HepG2 (cell line): ENCODE results near the gene LZTR1. TPM values are rescaled to one million over a fixed set of nuclear protein-coding genes. Genes with fewer than 3 reads are reported as not detected.

Source experiments
- ATF7-NPFF ChIP-seq: sonication (generic); formaldehyde crosslinking; IDR thresholded peaks from 2 replicates; pipeline ENCODE4 v1.8.1; 2023; ENCODE audit warnings: mild to moderate bottlenecking, low read depth, missing genetic modification reagents, moderate library complexity
- BCLAF1 ChIP-seq: fragments of 450-650 bp; IDR thresholded peaks from 2 replicates; pipeline ENCODE4 v1.6.1; 2017; ENCODE audit warnings: mild to moderate bottlenecking
- CEBPG ChIP-seq: IDR thresholded peaks from 2 replicates; pipeline ENCODE4 v1.6.1; 2016
- CSRNP1 ChIP-seq: sonication (generic); formaldehyde crosslinking; IDR thresholded peaks from 2 replicates; pipeline ENCODE4 v1.8.1; 2023; ENCODE audit warnings: mild to moderate bottlenecking, missing genetic modification reagents
- FOXP1 ChIP-seq, 2 experiments: fragments of 450-650 bp in 1 of 2; IDR thresholded peaks; 2 replicates each; pipeline ENCODE4 v1.6.1; 2017 to 2018; ENCODE audit warnings: antibody characterized with exemption in 1 of 2
- GATAD1 ChIP-seq: IDR thresholded peaks from 2 replicates; pipeline ENCODE4 v1.6.1; 2016; ENCODE audit warnings: missing genetic modification reagents, missing compliant biosample characterization
- HMGXB4 ChIP-seq, 2 experiments: sonication (generic) in 1 of 2; formaldehyde crosslinking in 1 of 2; IDR thresholded peaks; 2 replicates each; pipeline versions ENCODE4 v1.4.0 to v1.6.1; 2018 to 2020; ENCODE audit warnings: missing genetic modification reagents in 2 of 2, borderline replicate concordance in 1 of 2, low read depth in 1 of 2, mild to moderate bottlenecking in 1 of 2, missing biosample characterization in 1 of 2
- IKZF1 ChIP-seq: fragments of 450-650 bp; IDR thresholded peaks from 2 replicates; pipeline ENCODE4 v1.7.1; 2016
- KDM6A ChIP-seq: IDR thresholded peaks from 2 replicates; pipeline ENCODE4 v1.6.1; 2016; ENCODE audit warnings: low read depth
- PCBP1 ChIP-seq: fragments of 200-400 bp; formaldehyde crosslinking; IDR thresholded peaks from 2 replicates; pipeline ENCODE4 v1.6.1; 2017; ENCODE audit warnings: mild to moderate bottlenecking, low read depth, low read length, borderline replicate concordance
- PCBP2 ChIP-seq: fragments of 200-400 bp; formaldehyde crosslinking; optimal IDR thresholded peaks from 2 replicates; pipeline ENCODE3; 2018; ENCODE audit warnings: low read length, low read depth; ENCODE audit not compliant: poor library complexity, severe bottlenecking
- TCF7L2 ChIP-seq: IDR thresholded peaks from 2 replicates; pipeline ENCODE4 v1.6.1; 2011; ENCODE audit warnings: mild to moderate bottlenecking, low read depth, low read length, moderate library complexity
- TOPORS ChIP-seq: sonication (generic); formaldehyde crosslinking; IDR thresholded peaks from 2 replicates; pipeline ENCODE4 v1.8.0; 2023; ENCODE audit warnings: mild to moderate bottlenecking, missing genetic modification reagents
- TSC22D2 ChIP-seq: sonication (generic); formaldehyde crosslinking; IDR thresholded peaks from 2 replicates; pipeline ENCODE4 v1.5.1; 2020; ENCODE audit warnings: missing genetic modification reagents, mild to moderate bottlenecking, borderline replicate concordance
- ZNF451 ChIP-seq: sonication (generic); formaldehyde crosslinking; IDR thresholded peaks from 2 replicates; pipeline ENCODE4 v1.5.0; 2020; ENCODE audit warnings: mild to moderate bottlenecking, missing genetic modification reagents
- ZNF687 ChIP-seq: sonication (generic); formaldehyde crosslinking; IDR thresholded peaks from 2 replicates; pipeline ENCODE4 v1.5.1; 2020; ENCODE audit warnings: mild to moderate bottlenecking, missing genetic modification reagents, moderate library complexity
- ZNF746 ChIP-seq: sonication (generic); formaldehyde crosslinking; IDR thresholded peaks from 2 replicates; pipeline ENCODE4 v1.8.0; 2022; ENCODE audit warnings: mild to moderate bottlenecking, missing genetic modification reagents
- ZNF841 ChIP-seq: sonication (generic); formaldehyde crosslinking; IDR thresholded peaks from 2 replicates; pipeline ENCODE4 v1.8.1; 2023; ENCODE audit warnings: missing genetic modification reagents, borderline replicate concordance
- polyA plus RNA-seq, 8 experiments: library from polyadenylated mRNA; depleted of rRNA in 3 of 8; stranded (reverse) in 7 of 8; unstranded in 1 of 8; fragments of >200 nt; fragmentation: Illumina TruSeq in 4 of 8; extraction: Trizol in 4 of 8; gene quantifications; 2 replicates each; pipeline versions ENCODE4 v1.2.1 to v1.2.3, GENCODE V29; 2011 to 2016; ENCODE audit warnings: low read depth in 4 of 8, missing spikeins in 1 of 8, mixed read lengths in 1 of 8; ENCODE audit not compliant: insufficient read depth in 1 of 8
- total RNA-seq, 5 experiments: library from RNA; depleted of rRNA; stranded (reverse); fragments of >200 nt; fragmentation: Illumina TruSeq; extraction: Trizol; gene quantifications; 2 replicates each; pipeline ENCODE4 v1.2.3, GENCODE V29; 2016; ENCODE audit warnings: low read depth in 1 of 5

LZTR1 gene
- total and polyA plus RNA-seq, 2 of the 13 experiments (the other 11 are each of a cell fraction or from before 2014, with no cell fraction given) = 21.8 to 22.4 TPM

- TF ChIP-seq ZNF687 (CRISPR knock-in tag) (peak; percentile 100), BCLAF1 (no peak), CSRNP1 (CRISPR knock-in tag) (peak; percentile 97), TCF7L2 (no peak), GATAD1 (peak; percentile 95), TSC22D2 (no peak; the same call in 1 of the 2 replicates), FOXP1 (IDR thresholded peaks at IDR 0.05) (no peak), FOXP1 (CRISPR knock-in tag; IDR thresholded peaks at IDR 0.05) (0 out of 2 replicates have a peak, but pooled peaks have one; percentile 28), KDM6A (CRISPR knock-in tag) (no peak), PCBP2 (no peak), HMGXB4 (CRISPR knock-in tag; IDR thresholded peaks at IDR 0.05; ENCODE audit: borderline replicate concordance in 1 of 2, low read depth in 1 of 2) (peak; percentile 89 to 97; a peak in 3 of 4 replicates), ZNF746 (CRISPR knock-in tag) (peak; percentile 75; the same call in 1 of the 2 replicates), ZNF451 (peak; percentile 89), IKZF1 (no peak), ATF7-NPFF (CRISPR knock-in tag) (peak; percentile 87), TOPORS (CRISPR knock-in tag) (peak; percentile 94), CEBPG (CRISPR knock-in tag) (peak; percentile 11; the same call in 1 of the 2 replicates), ZNF841 (CRISPR knock-in tag) (no peak), PCBP1 (no peak)
These were observed at the start of gene LZTR1 (continued) for GRCh38 chr22:20981787-20982562.
